ENCODE results near the gene RCSD1. TPM values are rescaled to one million over a fixed set of nuclear protein-coding genes. Genes with fewer than 3 reads are reported as not detected.

RCSD1 gene
- total and polyA plus RNA-seq, 10 of the 15 experiments (the other 5 are each of a cell fraction or from before 2014, with no cell fraction given): 11.4 to 78.3 (median 71.6) TPM

DNA sequence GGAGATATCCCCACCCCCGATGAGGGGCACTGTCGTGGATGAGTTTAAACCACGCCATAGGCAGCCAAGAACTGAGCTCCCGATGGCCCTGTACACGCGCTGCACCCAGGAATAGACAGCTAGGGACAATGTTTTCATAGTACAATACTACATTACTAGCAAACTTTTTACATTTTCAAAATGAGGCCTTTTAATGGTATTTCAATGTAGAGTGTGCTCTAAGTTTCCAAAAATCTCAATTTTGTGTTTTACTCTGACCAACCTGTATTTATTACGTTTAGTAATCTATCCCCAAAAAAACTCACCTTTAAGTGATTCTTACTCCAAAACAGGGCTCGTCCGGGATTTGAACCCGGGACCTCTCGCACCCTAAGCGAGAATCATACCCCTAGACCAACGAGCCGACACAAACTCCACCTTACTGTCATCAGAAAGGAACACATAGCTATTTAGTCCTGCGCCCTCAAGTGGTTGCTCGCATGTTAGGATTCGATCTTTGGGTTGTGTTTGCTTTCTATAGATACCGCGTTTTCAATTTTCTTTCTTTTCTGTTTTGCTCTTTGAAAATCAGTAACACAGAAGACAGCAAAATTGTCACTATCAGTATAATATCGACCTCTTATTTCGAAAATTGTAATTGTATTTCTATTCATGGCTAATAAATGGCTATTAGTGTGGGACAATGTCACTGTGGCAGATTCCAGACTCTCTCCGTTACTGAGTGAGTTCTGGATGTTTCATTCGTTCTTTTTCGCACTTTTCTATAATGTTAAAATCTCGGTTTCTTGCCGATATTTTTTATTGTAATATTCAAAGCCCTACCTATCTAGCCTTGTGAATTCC is 85.3 kb downstream of the RCSD1 start (continued):
- TF ChIP-seq, protein P1, sequence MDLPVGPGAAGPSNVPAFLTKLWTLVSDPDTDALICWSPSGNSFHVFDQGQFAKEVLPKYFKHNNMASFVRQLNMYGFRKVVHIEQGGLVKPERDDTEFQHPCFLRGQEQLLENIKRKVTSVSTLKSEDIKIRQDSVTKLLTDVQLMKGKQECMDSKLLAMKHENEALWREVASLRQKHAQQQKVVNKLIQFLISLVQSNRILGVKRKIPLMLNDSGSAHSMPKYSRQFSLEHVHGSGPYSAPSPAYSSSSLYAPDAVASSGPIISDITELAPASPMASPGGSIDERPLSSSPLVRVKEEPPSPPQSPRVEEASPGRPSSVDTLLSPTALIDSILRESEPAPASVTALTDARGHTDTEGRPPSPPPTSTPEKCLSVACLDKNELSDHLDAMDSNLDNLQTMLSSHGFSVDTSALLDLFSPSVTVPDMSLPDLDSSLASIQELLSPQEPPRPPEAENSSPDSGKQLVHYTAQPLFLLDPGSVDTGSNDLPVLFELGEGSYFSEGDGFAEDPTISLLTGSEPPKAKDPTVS (IDR thresholded peaks at IDR 0.05; ENCODE audit: low read depth, low read length): peak; percentile 62; the same call in 1 of the 2 replicates
- TF ChIP-seq FOXK2 (IDR thresholded peaks at IDR 0.05) (no peak), BCL11A (IDR thresholded peaks at IDR 0.05; ENCODE audit: low read depth, low read length) (no peak), ZBED1 (IDR thresholded peaks at IDR 0.05; ENCODE audit: borderline replicate concordance) (peak; percentile 83), CREM (IDR thresholded peaks at IDR 0.05; ENCODE audit: low read depth) (peak; percentile 73), JUND (IDR thresholded peaks at IDR 0.05; ENCODE audit: low read depth, low read length) (no peak), ZNF217 (IDR thresholded peaks at IDR 0.05) (peak; percentile 36; the same call in 1 of the 2 replicates)
- TF ChIP-seq, protein P2, sequence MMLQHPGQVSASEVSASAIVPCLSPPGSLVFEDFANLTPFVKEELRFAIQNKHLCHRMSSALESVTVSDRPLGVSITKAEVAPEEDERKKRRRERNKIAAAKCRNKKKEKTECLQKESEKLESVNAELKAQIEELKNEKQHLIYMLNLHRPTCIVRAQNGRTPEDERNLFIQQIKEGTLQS (IDR thresholded peaks at IDR 0.05; ENCODE audit: borderline replicate concordance, extremely low read depth, low read depth, low read length): no peak
- TF ChIP-seq, protein P3, sequence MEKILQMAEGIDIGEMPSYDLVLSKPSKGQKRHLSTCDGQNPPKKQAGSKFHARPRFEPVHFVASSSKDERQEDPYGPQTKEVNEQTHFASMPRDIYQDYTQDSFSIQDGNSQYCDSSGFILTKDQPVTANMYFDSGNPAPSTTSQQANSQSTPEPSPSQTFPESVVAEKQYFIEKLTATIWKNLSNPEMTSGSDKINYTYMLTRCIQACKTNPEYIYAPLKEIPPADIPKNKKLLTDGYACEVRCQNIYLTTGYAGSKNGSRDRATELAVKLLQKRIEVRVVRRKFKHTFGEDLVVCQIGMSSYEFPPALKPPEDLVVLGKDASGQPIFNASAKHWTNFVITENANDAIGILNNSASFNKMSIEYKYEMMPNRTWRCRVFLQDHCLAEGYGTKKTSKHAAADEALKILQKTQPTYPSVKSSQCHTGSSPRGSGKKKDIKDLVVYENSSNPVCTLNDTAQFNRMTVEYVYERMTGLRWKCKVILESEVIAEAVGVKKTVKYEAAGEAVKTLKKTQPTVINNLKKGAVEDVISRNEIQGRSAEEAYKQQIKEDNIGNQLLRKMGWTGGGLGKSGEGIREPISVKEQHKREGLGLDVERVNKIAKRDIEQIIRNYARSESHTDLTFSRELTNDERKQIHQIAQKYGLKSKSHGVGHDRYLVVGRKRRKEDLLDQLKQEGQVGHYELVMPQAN (conservative IDR thresholded peaks at IDR 0.05): 0 out of 2 replicates have a peak, but pooled peaks have one; percentile 20
- TF ChIP-seq, protein P4, sequence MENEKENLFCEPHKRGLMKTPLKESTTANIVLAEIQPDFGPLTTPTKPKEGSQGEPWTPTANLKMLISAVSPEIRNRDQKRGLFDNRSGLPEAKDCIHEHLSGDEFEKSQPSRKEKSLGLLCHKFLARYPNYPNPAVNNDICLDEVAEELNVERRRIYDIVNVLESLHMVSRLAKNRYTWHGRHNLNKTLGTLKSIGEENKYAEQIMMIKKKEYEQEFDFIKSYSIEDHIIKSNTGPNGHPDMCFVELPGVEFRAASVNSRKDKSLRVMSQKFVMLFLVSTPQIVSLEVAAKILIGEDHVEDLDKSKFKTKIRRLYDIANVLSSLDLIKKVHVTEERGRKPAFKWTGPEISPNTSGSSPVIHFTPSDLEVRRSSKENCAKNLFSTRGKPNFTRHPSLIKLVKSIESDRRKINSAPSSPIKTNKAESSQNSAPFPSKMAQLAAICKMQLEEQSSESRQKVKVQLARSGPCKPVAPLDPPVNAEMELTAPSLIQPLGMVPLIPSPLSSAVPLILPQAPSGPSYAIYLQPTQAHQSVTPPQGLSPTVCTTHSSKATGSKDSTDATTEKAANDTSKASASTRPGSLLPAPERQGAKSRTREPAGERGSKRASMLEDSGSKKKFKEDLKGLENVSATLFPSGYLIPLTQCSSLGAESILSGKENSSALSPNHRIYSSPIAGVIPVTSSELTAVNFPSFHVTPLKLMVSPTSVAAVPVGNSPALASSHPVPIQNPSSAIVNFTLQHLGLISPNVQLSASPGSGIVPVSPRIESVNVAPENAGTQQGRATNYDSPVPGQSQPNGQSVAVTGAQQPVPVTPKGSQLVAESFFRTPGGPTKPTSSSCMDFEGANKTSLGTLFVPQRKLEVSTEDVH (IDR thresholded peaks at IDR 0.05; ENCODE audit: low read depth, partially characterized antibody): peak; percentile 54
- TF ChIP-seq, protein P5, sequence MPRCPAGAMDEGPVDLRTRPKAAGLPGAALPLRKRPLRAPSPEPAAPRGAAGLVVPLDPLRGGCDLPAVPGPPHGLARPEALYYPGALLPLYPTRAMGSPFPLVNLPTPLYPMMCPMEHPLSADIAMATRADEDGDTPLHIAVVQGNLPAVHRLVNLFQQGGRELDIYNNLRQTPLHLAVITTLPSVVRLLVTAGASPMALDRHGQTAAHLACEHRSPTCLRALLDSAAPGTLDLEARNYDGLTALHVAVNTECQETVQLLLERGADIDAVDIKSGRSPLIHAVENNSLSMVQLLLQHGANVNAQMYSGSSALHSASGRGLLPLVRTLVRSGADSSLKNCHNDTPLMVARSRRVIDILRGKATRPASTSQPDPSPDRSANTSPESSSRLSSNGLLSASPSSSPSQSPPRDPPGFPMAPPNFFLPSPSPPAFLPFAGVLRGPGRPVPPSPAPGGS (IDR thresholded peaks at IDR 0.05; ENCODE audit: borderline replicate concordance, insufficient read depth, low read depth, low read length, poor library complexity, severe bottlenecking): no peak
- TF ChIP-seq, protein P6, sequence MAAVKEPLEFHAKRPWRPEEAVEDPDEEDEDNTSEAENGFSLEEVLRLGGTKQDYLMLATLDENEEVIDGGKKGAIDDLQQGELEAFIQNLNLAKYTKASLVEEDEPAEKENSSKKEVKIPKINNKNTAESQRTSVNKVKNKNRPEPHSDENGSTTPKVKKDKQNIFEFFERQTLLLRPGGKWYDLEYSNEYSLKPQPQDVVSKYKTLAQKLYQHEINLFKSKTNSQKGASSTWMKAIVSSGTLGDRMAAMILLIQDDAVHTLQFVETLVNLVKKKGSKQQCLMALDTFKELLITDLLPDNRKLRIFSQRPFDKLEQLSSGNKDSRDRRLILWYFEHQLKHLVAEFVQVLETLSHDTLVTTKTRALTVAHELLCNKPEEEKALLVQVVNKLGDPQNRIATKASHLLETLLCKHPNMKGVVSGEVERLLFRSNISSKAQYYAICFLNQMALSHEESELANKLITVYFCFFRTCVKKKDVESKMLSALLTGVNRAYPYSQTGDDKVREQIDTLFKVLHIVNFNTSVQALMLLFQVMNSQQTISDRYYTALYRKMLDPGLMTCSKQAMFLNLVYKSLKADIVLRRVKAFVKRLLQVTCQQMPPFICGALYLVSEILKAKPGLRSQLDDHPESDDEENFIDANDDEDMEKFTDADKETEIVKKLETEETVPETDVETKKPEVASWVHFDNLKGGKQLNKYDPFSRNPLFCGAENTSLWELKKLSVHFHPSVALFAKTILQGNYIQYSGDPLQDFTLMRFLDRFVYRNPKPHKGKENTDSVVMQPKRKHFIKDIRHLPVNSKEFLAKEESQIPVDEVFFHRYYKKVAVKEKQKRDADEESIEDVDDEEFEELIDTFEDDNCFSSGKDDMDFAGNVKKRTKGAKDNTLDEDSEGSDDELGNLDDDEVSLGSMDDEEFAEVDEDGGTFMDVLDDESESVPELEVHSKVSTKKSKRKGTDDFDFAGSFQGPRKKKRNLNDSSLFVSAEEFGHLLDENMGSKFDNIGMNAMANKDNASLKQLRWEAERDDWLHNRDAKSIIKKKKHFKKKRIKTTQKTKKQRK (IDR thresholded peaks at IDR 0.05; ENCODE audit: low read depth, low read length): no peak
- TF ChIP-seq, protein P7, sequence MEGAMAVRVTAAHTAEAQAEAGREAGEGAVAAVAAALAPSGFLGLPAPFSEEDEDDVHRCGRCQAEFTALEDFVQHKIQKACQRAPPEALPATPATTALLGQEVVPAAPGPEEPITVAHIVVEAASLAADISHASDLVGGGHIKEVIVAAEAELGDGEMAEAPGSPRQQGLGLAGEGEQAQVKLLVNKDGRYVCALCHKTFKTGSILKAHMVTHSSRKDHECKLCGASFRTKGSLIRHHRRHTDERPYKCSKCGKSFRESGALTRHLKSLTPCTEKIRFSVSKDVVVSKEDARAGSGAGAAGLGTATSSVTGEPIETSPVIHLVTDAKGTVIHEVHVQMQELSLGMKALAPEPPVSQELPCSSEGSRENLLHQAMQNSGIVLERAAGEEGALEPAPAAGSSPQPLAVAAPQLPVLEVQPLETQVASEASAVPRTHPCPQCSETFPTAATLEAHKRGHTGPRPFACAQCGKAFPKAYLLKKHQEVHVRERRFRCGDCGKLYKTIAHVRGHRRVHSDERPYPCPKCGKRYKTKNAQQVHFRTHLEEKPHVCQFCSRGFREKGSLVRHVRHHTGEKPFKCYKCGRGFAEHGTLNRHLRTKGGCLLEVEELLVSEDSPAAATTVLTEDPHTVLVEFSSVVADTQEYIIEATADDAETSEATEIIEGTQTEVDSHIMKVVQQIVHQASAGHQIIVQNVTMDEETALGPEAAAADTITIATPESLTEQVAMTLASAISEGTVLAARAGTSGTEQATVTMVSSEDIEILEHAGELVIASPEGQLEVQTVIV (IDR thresholded peaks at IDR 0.05; ENCODE audit: borderline replicate concordance, partially characterized antibody): no peak

All from GM12878 (cell line).